Stomach (tissue), 9 donors: ENCODE measurements around the gene SELENOM. TPM values are rescaled to one million over a fixed set of nuclear protein-coding genes. Genes with fewer than 3 reads are reported as not detected.

Source experiments
- DNase-seq, 2 donors: peaks; one replicate each; pipeline versions ENCODE4 v3.0.0 to v3.0.0-alpha.2; 2013 to 2019
- H3K27ac ChIP-seq, 5 donors: fragments of 200-600 bp in 4 of 5; sonication (generic) in 4 of 5; one replicate each; pipeline ENCODE4 v1.5.1; 2013 to 2019; ENCODE audit warnings: mild to moderate bottlenecking in 1 of 5, moderate library complexity in 1 of 5
- H3K27me3 ChIP-seq, 3 donors: fragments of 200-600 bp; sonication (generic); one replicate each; pipeline ENCODE4 v1.5.1; 2017 to 2019; ENCODE audit warnings: mixed run types in 1 of 3
- H3K36me3 ChIP-seq, 4 donors: fragments of 200-600 bp; sonication (generic); 1 replicate in 3 of 4; 2 replicates in 1 of 4; pipeline ENCODE4 v1.5.1; 2016 to 2019
- H3K4me1 ChIP-seq, 4 donors: fragments of 200-600 bp; sonication (generic); one replicate each; pipeline ENCODE4 v1.5.1; 2016 to 2019
- H3K4me3 ChIP-seq, 4 donors: fragments of 200-600 bp; sonication (generic) in 3 of 4; one replicate each; pipeline ENCODE4 v1.5.1; 2016 to 2019; ENCODE audit warnings: mild to moderate bottlenecking in 1 of 4
- H3K9me3 ChIP-seq, 4 donors: fragments of 200-600 bp; sonication (generic); one replicate each; pipeline ENCODE4 v1.5.1; 2016 to 2019
- CTCF ChIP-seq, 7 experiments: fragments of 450-650 bp in 4 of 7; fragments of 200-600 bp in 3 of 7; sonication (generic) in 3 of 7; IDR thresholded peaks; one replicate each; pipeline ENCODE4 v1.5.1; 2016 to 2019; ENCODE audit warnings: antibody characterized with exemption in 7 of 7, control low read depth in 2 of 7, mild to moderate bottlenecking in 1 of 7
- EP300 ChIP-seq: sonication (generic); formaldehyde crosslinking; IDR thresholded peaks from one replicate; pipeline ENCODE4 v1.6.1; 2017; ENCODE audit warnings: antibody characterized with exemption
- POLR2A ChIP-seq, 4 donors: fragments of 450-650 bp; IDR thresholded peaks; one replicate each; pipeline ENCODE4 v1.6.1; 2016; ENCODE audit warnings: antibody characterized with exemption in 4 of 4, control low read depth in 2 of 4, mild to moderate bottlenecking in 1 of 4, moderate library complexity in 1 of 4
- POLR2AphosphoS5 ChIP-seq, 3 donors: sonication (generic); formaldehyde crosslinking; IDR thresholded peaks; one replicate each; pipeline ENCODE4 v1.6.1; 2016; ENCODE audit warnings: antibody characterized with exemption in 3 of 3
- WGBS, 5 donors: extraction: QIAGEN DNeasy Blood & Tissue Kit in 3 of 5; methylation state at CpG; one replicate each; pipeline versions ENCODE4 v1.1.5 to v1.1.7; 2013 to 2018; 5-methylcytosine and 5-hydroxymethylcytosine counted together
- intact Hi-C: fragments of 100-400 bp; cut with DNase I; formaldehyde crosslinking; loops from one replicate; pipeline ENCODE4 v1.15.1; 2023; ENCODE audit warnings: low total_unique reads
- polyA plus RNA-seq, 3 donors: library from polyadenylated mRNA; stranded (reverse); fragments of 200-250 nt; gene quantifications; one replicate each; pipeline ENCODE4 v1.2.3, GENCODE V29; 2013
- total RNA-seq, 5 donors: library from RNA; depleted of rRNA; stranded (reverse); fragments of >200 nt; gene quantifications; one replicate each; pipeline versions ENCODE4 v1.1.0 to v1.2.3, GENCODE V29; 2014 to 2016
- donor health status: healthy with polysubstance abuse.
- donor health status: Bipolar disorder and iron deficiency.
- donor health status: healthy.

SELENOM gene
- total and polyA plus RNA-seq, 8 donors: 59.8 to 1,443 (median 377) TPM

GRCh38 chr22:31103111-31103510 is 4.3 kb downstream of the SELENOM start:
- H3K27me3 ChIP-seq: no peaks in the 10 kb centered on the region
- 75 to 84% (median 78%) methylated on average over 2 of the region's 2 CpGs for WGBS, 5 donors
- peaks cover 42 to 68% (median 58%) of the 10 kb centered on the region in 4 donors for H3K36me3 ChIP-seq
- H3K9me3 ChIP-seq: no peaks in the 10 kb centered on the region
- peak overlapping the region; percentile 59 to 98 (median 96) for H3K27ac ChIP-seq
- no peak for TF ChIP-seq POLR2A (IDR thresholded peaks at IDR 0.05)
- TF ChIP-seq CTCF (IDR thresholded peaks at IDR 0.05): no peak
- no peak for TF ChIP-seq POLR2AphosphoS5 (IDR thresholded peaks at IDR 0.05)
- TF ChIP-seq EP300: no peak
- peaks cover 35 to 91% (median 73%) of the 10 kb centered on the region in 4 donors for H3K4me1 ChIP-seq
- intact Hi-C loops: no loop called here
- DNase-seq: peak in 1 of 2 donors; percentile 9
- H3K4me3 ChIP-seq: no peak overlapping the region

- WGBS, 5 donors: 67 to 75% (median 70%) methylated on average over 8 of the region's 8 CpGs
- Histone ChIP-seq H3K27ac (peak overlapping the region; percentile 59 to 98 (median 96)), H3K4me1 (peaks cover 41 to 92% (median 73%) of the 10 kb centered on the region in 4 donors)
Measured at GRCh38 chr22:31102441-31103081, 4.8 kb downstream of the SELENOM start.

GRCh38 chr22:31100762-31101525 is 6.4 kb downstream of the SELENOM start:
- no peak for TF ChIP-seq POLR2AphosphoS5 (IDR thresholded peaks at IDR 0.05)
- intact Hi-C loops: no loop called here
- peak overlapping the region in 4 of 5 donors; percentile 92 to 98 (median 96) for H3K27ac ChIP-seq
- peaks cover 42 to 96% (median 69%) of the 10 kb centered on the region in 4 donors for H3K4me1 ChIP-seq
- DNase-seq: no peak
- H3K4me3 ChIP-seq: no peak overlapping the region
- peaks cover 63 to 90% (median 80%) of the 10 kb centered on the region in 4 donors for H3K36me3 ChIP-seq
- no peaks in the 10 kb centered on the region for H3K9me3 ChIP-seq
- no peaks in the 10 kb centered on the region for H3K27me3 ChIP-seq
- WGBS, 5 donors: 94 to 96% (median 95%) methylated on average over 13 to 18 of the region's 18 CpGs

More at GRCh38 chr22:31102441-31103081, 4.8 kb downstream of the SELENOM start:
- Histone ChIP-seq H3K4me3 (no peak overlapping the region), H3K27me3 (no peaks in the 10 kb centered on the region), H3K9me3 (no peaks in the 10 kb centered on the region), H3K36me3 (peaks cover 48 to 74% (median 64%) of the 10 kb centered on the region in 4 donors)
- DNase-seq: peak; percentile 69 to 75
- intact Hi-C loops: no loop called here
- TF ChIP-seq EP300 (peak; percentile 76), POLR2A (IDR thresholded peaks at IDR 0.05) (no peak), POLR2AphosphoS5 (IDR thresholded peaks at IDR 0.05) (peak; percentile 65 to 87 (median 82))

GRCh38 chr22:31099841-31100761 is 7.3 kb downstream of the SELENOM start:
- peak overlapping the region in 4 of 5 donors; percentile 92 to 98 (median 96) for H3K27ac ChIP-seq
- intact Hi-C loops: no loop called here
- peak in 1 of 2 donors; percentile 11 for DNase-seq
- H3K9me3 ChIP-seq: no peaks in the 10 kb centered on the region
- H3K27me3 ChIP-seq: no peaks in the 10 kb centered on the region
- TF ChIP-seq POLR2A (IDR thresholded peaks at IDR 0.05) (no peak), EP300 (no peak), POLR2AphosphoS5 (IDR thresholded peaks at IDR 0.05) (no peak), CTCF (IDR thresholded peaks at IDR 0.05) (no peak)
- peaks cover 35 to 96% (median 69%) of the 10 kb centered on the region in 4 donors for H3K4me1 ChIP-seq
- no peak overlapping the region for H3K4me3 ChIP-seq
- H3K36me3 ChIP-seq: peaks cover 71 to 93% (median 83%) of the 10 kb centered on the region in 4 donors
- WGBS, 5 donors: 89 to 95% (median 93%) methylated on average over 33 to 34 of the region's 34 CpGs
